PFSK-1 (cell line): Measurements from ENCODE around the gene PYGL.

Experiments
- FOXP2 ChIP-seq: optimal IDR thresholded peaks from 2 replicates; pipeline ENCODE3; 2011; ENCODE audit warnings: borderline replicate concordance, control low read depth, inconsistent platforms; ENCODE audit not compliant: insufficient read depth; ENCODE audit errors: extremely low read length, extremely low read depth
- POLR2AphosphoS5 ChIP-seq: IDR thresholded peaks from 2 replicates; pipeline ENCODE4 v1.6.1; 2012; ENCODE audit warnings: low read depth, mild to moderate bottlenecking, control low read depth, low read length, moderate library complexity
- TAF1 ChIP-seq: IDR thresholded peaks from 2 replicates; pipeline ENCODE4 v1.6.1; 2012; ENCODE audit warnings: low read length, control low read depth, borderline replicate concordance; ENCODE audit not compliant: insufficient read depth

DNA sequence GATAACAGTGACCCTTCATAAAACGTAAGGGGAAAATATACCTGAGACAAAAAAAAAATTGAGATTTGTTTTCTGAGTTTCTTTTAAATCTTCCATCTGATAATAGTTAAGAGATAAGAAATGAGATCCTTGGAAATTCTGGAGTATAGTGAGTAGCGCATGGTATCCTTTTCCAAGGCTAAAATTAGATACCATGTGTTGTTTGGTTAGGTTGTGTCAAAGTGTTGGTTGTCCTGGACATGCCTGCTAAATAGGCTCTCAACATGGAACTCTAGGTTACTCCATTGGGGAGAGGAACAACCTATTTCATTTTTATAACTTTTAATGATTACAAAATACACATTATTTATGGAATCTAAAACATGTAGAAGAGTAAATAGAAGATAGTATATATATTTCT, 14.8 kb downstream of the PYGL start:
- no peak for TF ChIP-seq FOXP2
- TF ChIP-seq TAF1, result no peak
- no peak for TF ChIP-seq POLR2AphosphoS5
